Spleen (tissue), 7 donors: ENCODE data around the gene NKX2-4.

ENCODE experiments used
- POLR2AphosphoS5 ChIP-seq, 3 donors: sonication (generic); formaldehyde crosslinking; IDR thresholded peaks; one replicate each; pipeline ENCODE4 v1.5.1; 2017; ENCODE audit warnings: antibody characterized with exemption in 3 of 3
- TF ChIP-seq, protein P1 (sequence below), 11 experiments: fragments of 200-600 bp in 7 of 11; fragments of 450-650 bp in 4 of 11; sonication (generic) in 4 of 11; IDR thresholded peaks in 8 of 11; conservative IDR thresholded peaks in 3 of 11; 1 replicate in 7 of 11; 2 replicates in 4 of 11; pipeline versions ENCODE4 v1.4.0 to v1.8.0; 2016 to 2021; ENCODE audit warnings: antibody characterized with exemption in 11 of 11, inconsistent platforms in 4 of 11, mild to moderate bottlenecking in 1 of 11
- donor health status: DM: no; HTN: no; CAD: no; lungs with moderate emphysema.
- donor health status: DM: no; HTN: no; CAD: no.
- donor health status: DM: no; HTN: no; CAD: no.

- TF ChIP-seq, protein P1, sequence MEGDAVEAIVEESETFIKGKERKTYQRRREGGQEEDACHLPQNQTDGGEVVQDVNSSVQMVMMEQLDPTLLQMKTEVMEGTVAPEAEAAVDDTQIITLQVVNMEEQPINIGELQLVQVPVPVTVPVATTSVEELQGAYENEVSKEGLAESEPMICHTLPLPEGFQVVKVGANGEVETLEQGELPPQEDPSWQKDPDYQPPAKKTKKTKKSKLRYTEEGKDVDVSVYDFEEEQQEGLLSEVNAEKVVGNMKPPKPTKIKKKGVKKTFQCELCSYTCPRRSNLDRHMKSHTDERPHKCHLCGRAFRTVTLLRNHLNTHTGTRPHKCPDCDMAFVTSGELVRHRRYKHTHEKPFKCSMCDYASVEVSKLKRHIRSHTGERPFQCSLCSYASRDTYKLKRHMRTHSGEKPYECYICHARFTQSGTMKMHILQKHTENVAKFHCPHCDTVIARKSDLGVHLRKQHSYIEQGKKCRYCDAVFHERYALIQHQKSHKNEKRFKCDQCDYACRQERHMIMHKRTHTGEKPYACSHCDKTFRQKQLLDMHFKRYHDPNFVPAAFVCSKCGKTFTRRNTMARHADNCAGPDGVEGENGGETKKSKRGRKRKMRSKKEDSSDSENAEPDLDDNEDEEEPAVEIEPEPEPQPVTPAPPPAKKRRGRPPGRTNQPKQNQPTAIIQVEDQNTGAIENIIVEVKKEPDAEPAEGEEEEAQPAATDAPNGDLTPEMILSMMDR (IDR thresholded peaks at IDR 0.05 in 8 of 11, conservative IDR thresholded peaks at IDR 0.05 in 3 of 11) = no peak
- TF ChIP-seq POLR2AphosphoS5 (IDR thresholded peaks at IDR 0.05) = no peak
These were observed 28.5 kb downstream of the NKX2-4 start for GRCh38 chr20:21368791-21369190.
